ENCODE measurements around the gene DDAH1.
"Not testable (repeated sequence)": the region's sequence is repeated elsewhere in the genome, so short reads cannot be mapped to it uniquely, and the experiment has no call there.

DDAH1 gene

DNA sequence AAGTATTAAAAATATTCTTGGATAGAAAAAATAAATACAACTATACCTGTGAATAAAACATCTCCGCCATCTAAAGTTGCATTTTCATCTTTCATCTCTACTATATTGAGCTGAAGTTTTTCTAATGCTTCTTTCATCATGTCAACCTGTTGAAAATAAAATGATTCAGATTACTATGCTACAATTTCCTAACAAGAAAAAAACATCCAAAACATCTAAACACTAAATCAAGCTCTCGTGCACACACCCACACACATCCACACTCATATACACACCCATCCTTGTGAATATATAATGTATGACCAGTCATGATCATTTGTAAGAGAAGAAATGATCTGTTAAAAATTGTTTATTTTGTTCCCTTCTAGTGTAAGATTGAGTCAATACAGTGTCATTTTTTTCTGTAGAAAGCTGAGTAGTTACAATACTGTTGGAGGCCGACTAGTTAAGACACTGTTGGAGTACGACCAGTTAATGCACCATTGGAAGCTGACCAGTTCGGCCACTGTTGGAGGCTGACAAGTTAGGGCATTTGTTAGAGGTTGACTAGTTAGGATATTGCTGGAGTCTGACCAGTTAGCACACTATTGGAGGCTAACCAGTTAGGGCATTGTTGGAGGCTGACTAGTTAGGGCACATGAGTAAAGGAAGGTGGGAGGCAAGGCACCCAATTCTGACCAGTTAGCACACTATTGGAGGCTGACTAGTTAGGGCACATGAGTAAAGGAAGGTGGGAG is 106.1 kb downstream of the DDAH1 start:
- H3K4me3 ChIP-seq = no peak overlapping the region
- TF ChIP-seq, protein P1, sequence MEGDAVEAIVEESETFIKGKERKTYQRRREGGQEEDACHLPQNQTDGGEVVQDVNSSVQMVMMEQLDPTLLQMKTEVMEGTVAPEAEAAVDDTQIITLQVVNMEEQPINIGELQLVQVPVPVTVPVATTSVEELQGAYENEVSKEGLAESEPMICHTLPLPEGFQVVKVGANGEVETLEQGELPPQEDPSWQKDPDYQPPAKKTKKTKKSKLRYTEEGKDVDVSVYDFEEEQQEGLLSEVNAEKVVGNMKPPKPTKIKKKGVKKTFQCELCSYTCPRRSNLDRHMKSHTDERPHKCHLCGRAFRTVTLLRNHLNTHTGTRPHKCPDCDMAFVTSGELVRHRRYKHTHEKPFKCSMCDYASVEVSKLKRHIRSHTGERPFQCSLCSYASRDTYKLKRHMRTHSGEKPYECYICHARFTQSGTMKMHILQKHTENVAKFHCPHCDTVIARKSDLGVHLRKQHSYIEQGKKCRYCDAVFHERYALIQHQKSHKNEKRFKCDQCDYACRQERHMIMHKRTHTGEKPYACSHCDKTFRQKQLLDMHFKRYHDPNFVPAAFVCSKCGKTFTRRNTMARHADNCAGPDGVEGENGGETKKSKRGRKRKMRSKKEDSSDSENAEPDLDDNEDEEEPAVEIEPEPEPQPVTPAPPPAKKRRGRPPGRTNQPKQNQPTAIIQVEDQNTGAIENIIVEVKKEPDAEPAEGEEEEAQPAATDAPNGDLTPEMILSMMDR (IDR thresholded peaks at IDR 0.05) = no peak
- no peak for DNase-seq (ENCODE audit: low spot score)
- no peak overlapping the region for H3K27ac ChIP-seq

DNA sequence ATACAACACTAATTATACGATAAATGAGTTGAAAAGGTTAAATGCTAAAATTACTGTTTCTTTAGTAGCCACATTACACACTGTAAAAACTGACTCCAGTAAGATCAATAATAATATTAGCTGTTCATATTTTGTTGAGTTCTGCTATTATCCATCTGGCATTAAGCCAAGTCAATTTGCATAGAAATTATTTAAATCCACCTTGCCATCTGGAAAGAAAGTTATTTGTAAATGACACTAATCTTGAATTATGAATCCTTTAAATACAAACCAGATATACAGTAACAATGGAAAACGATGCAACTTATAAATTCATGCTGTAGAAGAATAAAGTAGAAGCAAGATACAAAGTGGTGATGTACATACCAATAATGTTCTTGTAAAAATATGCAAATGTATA is 107.1 kb downstream of the DDAH1 start:
- Histone ChIP-seq H3K27ac (no peak overlapping the region), H3K4me3 (no peak overlapping the region)
- TF ChIP-seq, protein P1 (IDR thresholded peaks at IDR 0.05) = no peak
- DNase-seq (ENCODE audit: low spot score) = no peak

DNA sequence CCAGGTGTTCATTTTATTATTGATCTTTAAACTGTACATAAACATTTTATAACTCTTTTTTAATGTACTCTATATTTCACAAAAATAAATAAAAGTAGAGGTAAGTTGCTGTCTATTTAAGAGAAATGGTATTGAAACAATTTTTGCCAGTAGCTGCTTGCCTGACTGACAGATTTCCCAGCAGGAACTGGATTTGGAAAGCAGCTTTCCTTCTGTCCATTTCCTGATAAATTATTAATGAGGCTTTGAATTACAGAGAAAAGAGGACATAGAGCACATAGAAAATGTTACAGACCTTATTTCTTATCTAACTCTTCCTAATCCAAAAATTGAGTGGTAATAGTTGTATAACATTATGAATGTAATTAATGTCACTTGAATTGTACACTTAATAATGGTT is 108.8 kb downstream of the DDAH1 start:
- Histone ChIP-seq H3K4me3 (no peak overlapping the region), H3K27ac (no peak overlapping the region)
- TF ChIP-seq, protein P1 (IDR thresholded peaks at IDR 0.05) = no peak
- DNase-seq (ENCODE audit: low spot score) = no peak

DNA sequence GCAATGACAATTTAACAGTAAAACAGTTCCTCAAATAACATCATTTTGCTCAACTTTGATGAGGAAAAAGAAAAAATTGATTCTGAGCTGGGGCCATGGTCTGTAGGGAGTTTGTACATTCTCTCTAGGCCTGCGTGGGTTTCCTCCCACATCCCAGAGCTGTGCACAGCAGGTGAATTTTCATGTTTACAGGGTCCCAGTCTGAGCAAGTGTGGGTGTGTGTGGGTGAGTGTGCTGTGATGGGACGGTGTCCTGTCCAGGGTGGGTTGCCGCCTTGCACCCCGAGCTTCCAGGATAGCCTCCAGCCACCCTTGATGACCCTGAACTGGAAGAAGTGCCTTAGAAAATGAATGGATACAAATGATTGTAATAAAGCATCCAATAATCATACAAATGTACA is 112.9 kb downstream of the DDAH1 start:
- Histone ChIP-seq H3K27ac (no peak overlapping the region), H3K4me3 (no peak overlapping the region)
- TF ChIP-seq, protein P1 (IDR thresholded peaks at IDR 0.05) = no peak
- DNase-seq (ENCODE audit: low spot score) = no peak

DNA sequence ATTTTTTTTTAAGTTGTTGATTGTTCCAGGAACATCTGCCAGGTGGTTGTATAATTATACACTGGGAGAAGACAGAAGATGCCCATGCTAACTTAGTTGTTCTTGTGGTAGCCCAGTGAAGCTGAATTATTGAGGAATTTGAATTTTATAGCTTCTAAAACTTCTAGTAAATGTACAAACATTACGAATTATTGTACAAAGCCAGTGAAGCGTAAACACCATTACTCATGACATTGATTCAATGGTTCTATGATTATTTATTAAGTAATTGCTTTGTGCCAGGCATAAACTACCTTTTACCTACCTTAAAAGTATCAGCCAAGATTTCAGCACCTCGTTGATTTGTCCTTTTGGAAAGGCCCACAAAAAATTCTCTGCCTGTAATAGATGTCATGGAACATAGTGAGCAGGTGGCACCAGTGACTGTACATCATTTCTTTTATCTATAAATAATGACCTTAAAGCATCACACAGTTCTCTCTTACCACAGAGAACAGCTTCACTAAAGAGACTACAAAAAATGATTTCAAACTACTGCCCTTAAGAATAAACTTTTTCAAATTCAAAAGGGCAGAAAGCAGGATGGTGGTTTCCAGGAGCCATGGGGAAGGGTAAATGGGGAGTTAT is 113.6 kb downstream of the DDAH1 start:
- no peak for DNase-seq (ENCODE audit: low spot score)
- TF ChIP-seq, protein P1 (IDR thresholded peaks at IDR 0.05) = no peak
- H3K4me3 ChIP-seq = no peak overlapping the region
- H3K27ac ChIP-seq = no peak overlapping the region

DNA sequence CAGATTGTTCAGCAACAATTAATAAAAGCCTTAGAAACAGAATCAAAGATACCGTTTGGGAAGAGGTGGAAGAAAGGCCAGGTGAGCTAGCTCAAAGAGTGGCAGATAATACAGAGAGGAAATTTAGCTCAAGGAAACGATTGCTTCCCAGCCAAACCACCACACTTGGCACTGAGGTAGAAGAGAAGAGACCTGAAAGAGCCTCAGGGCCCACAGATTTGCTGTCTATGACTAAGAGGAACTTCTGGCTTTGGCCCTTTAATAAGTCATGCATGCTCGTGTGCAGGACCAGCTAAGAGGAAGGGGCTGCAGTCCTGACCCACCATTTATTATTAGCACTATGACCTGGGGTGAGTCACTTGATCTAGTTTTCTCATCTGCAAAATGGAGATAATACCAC is 115.7 kb downstream of the DDAH1 start:
- DNase-seq (ENCODE audit: low spot score) = no peak
- TF ChIP-seq, protein P1 (IDR thresholded peaks at IDR 0.05) = no peak
- H3K4me3 ChIP-seq = no peak overlapping the region
- H3K27ac ChIP-seq = no peak overlapping the region

DNA sequence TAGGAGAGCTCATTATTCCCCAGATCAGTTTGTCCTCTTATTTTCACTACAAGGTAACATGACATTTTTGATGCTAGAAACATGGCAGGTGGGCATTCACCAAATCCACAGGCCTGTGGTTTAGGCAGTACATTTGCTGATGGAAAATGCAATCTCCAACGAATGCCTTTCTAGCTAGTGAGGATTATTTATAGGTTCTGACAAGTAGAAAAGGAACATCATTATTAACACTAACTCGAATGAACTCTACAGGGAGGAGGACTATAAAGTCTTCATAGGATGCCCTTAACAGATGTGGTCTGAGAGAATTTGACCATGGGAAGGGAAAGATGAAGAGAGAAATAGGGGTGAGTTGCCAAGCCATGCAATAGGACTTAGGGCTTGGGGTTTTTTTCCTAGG is 117.1 kb downstream of the DDAH1 start:
- no peak overlapping the region for H3K27ac ChIP-seq
- TF ChIP-seq, protein P1 (IDR thresholded peaks at IDR 0.05) = no peak
- no peak overlapping the region for H3K4me3 ChIP-seq
- no peak for DNase-seq (ENCODE audit: low spot score)

DNA sequence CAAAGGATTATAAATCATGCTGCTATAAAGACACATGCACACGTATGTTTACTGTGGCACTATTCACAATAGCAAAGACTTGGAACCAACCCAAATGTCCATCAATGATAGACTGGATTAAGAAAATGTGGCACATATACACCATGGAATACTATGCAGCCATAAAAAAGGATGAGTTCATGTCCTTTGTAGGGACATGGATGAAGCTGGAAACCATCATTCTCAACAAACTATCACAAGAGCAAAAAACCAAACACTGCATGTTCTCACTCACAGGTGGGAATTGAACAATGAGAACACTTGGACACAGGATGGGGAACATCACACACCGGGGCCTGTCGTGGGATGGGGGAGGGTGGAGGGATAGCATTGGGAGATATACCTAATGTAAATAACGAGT is 117.7 kb downstream of the DDAH1 start:
- H3K27ac ChIP-seq; DNase-seq (ENCODE audit: low spot score); H3K4me3 ChIP-seq: not testable (repeated sequence)
